HEK293 (cell line): ENCODE measurements around the gene SH2D7.

ENCODE experiments used
- BCL11A ChIP-seq: fragments of 450-650 bp; formaldehyde crosslinking; IDR thresholded peaks from 2 replicates; pipeline ENCODE4 v1.5.1; 2016; ENCODE audit warnings: low read depth, missing biosample characterization, missing genetic modification characterization
- GFI1B ChIP-seq: fragments of 450-650 bp; formaldehyde crosslinking; IDR thresholded peaks from 2 replicates; pipeline ENCODE4 v1.5.1; 2016; ENCODE audit warnings: missing biosample characterization, missing genetic modification characterization
- GLI4 ChIP-seq: fragments of 450-650 bp; formaldehyde crosslinking; IDR thresholded peaks from 2 replicates; pipeline ENCODE4 v1.5.1; 2016; ENCODE audit warnings: missing biosample characterization, missing genetic modification characterization
- KLF17 ChIP-seq: fragments of 450-650 bp; formaldehyde crosslinking; IDR thresholded peaks from 2 replicates; pipeline ENCODE4 v1.5.1; 2016; ENCODE audit warnings: missing biosample characterization, missing genetic modification characterization
- KLF9 ChIP-seq: fragments of 450-650 bp; formaldehyde crosslinking; IDR thresholded peaks from 2 replicates; pipeline ENCODE4 v1.5.1; 2016; ENCODE audit warnings: missing biosample characterization, missing genetic modification characterization, low read depth
- REPIN1 ChIP-seq: fragments of 450-650 bp; formaldehyde crosslinking; IDR thresholded peaks from 2 replicates; pipeline ENCODE4 v1.5.1; 2017; ENCODE audit warnings: missing biosample characterization, missing genetic modification characterization, low read depth
- SP2 ChIP-seq: fragments of 450-650 bp; formaldehyde crosslinking; IDR thresholded peaks from 2 replicates; pipeline ENCODE4 v1.5.1; 2016; ENCODE audit warnings: missing biosample characterization, missing genetic modification characterization
- SP7 ChIP-seq: fragments of 450-650 bp; formaldehyde crosslinking; IDR thresholded peaks from 2 replicates; pipeline ENCODE4 v1.5.1; 2016; ENCODE audit warnings: missing biosample characterization, missing genetic modification characterization
- TCF7L2 ChIP-seq: IDR thresholded peaks from 2 replicates; pipeline ENCODE4 v1.6.1; 2011; ENCODE audit warnings: low read depth, mild to moderate bottlenecking, inconsistent platforms, low read length, moderate library complexity, borderline replicate concordance
- WT1 ChIP-seq: fragments of 450-650 bp; formaldehyde crosslinking; IDR thresholded peaks from 2 replicates; pipeline ENCODE4 v1.5.1; 2016; ENCODE audit warnings: missing biosample characterization, missing genetic modification characterization
- YY2 ChIP-seq: fragments of 450-650 bp; formaldehyde crosslinking; IDR thresholded peaks from 2 replicates; pipeline ENCODE4 v1.5.1; 2016; ENCODE audit warnings: missing biosample characterization, missing genetic modification characterization
- ZBTB17 ChIP-seq: fragments of 450-650 bp; formaldehyde crosslinking; IDR thresholded peaks from 2 replicates; pipeline ENCODE4 v1.5.1; 2016; ENCODE audit warnings: missing biosample characterization, missing genetic modification characterization
- ZBTB21 ChIP-seq: fragments of 450-650 bp; formaldehyde crosslinking; IDR thresholded peaks from 2 replicates; pipeline ENCODE4 v1.5.1; 2017; ENCODE audit warnings: missing biosample characterization, missing genetic modification characterization
- ZFP37 ChIP-seq: fragments of 450-650 bp; formaldehyde crosslinking; IDR thresholded peaks from 2 replicates; pipeline ENCODE4 v1.5.1; 2016; ENCODE audit warnings: missing biosample characterization, missing genetic modification characterization
- ZNF112 ChIP-seq: fragments of 450-650 bp; formaldehyde crosslinking; IDR thresholded peaks from 2 replicates; pipeline ENCODE4 v1.5.0; 2017; ENCODE audit warnings: missing biosample characterization, missing genetic modification characterization
- ZNF155 ChIP-seq: fragments of 450-650 bp; formaldehyde crosslinking; IDR thresholded peaks from 2 replicates; pipeline ENCODE4 v1.5.1; 2016; ENCODE audit warnings: missing biosample characterization, missing genetic modification characterization
- ZNF2 ChIP-seq: fragments of 450-650 bp; formaldehyde crosslinking; IDR thresholded peaks from 2 replicates; pipeline ENCODE4 v1.5.1; 2016; ENCODE audit warnings: missing biosample characterization, missing genetic modification characterization
- ZNF211 ChIP-seq: fragments of 450-650 bp; formaldehyde crosslinking; IDR thresholded peaks from 2 replicates; pipeline ENCODE4 v1.5.1; 2016; ENCODE audit warnings: low read depth, missing biosample characterization, missing genetic modification characterization
- ZNF221 ChIP-seq: fragments of 450-650 bp; formaldehyde crosslinking; IDR thresholded peaks from 2 replicates; pipeline ENCODE4 v1.5.1; 2017; ENCODE audit warnings: missing biosample characterization, missing genetic modification characterization, borderline replicate concordance
- ZNF23 ChIP-seq: fragments of 450-650 bp; formaldehyde crosslinking; IDR thresholded peaks from 2 replicates; pipeline ENCODE4 v1.5.1; 2016; ENCODE audit warnings: missing biosample characterization, missing genetic modification characterization, borderline replicate concordance
- ZNF24 ChIP-seq: fragments of 450-650 bp; formaldehyde crosslinking; IDR thresholded peaks from 2 replicates; pipeline ENCODE4 v1.5.1; 2016; ENCODE audit warnings: missing biosample characterization, missing genetic modification characterization
- ZNF248 ChIP-seq: fragments of 450-650 bp; formaldehyde crosslinking; IDR thresholded peaks from 2 replicates; pipeline ENCODE4 v1.5.1; 2017; ENCODE audit warnings: missing biosample characterization, missing genetic modification characterization
- ZNF274 ChIP-seq, 2 experiments: fragments of 200-500 bp in 1 of 2; fragments of 450-650 bp in 1 of 2; sonication (Bioruptor generic) in 1 of 2; formaldehyde crosslinking in 1 of 2; IDR thresholded peaks; 2 replicates each; pipeline versions ENCODE4 v1.5.1 to v1.6.1; 2014 to 2016; ENCODE audit warnings: borderline replicate concordance in 1 of 2, inconsistent platforms in 1 of 2, low read length in 1 of 2, missing biosample characterization in 1 of 2, missing genetic modification characterization in 1 of 2
- ZNF366 ChIP-seq: fragments of 450-650 bp; formaldehyde crosslinking; conservative IDR thresholded peaks from 2 replicates; pipeline ENCODE4 v1.5.1; 2016; ENCODE audit warnings: missing biosample characterization, missing genetic modification characterization
- ZNF544 ChIP-seq: fragments of 450-650 bp; formaldehyde crosslinking; IDR thresholded peaks from 2 replicates; pipeline ENCODE4 v1.5.0; 2017; ENCODE audit warnings: missing biosample characterization, missing genetic modification characterization
- ZNF555 ChIP-seq: fragments of 450-650 bp; formaldehyde crosslinking; conservative IDR thresholded peaks from 2 replicates; pipeline ENCODE4 v1.5.1; 2017; ENCODE audit warnings: missing biosample characterization, mild to moderate bottlenecking, missing genetic modification characterization, inconsistent platforms
- ZNF560 ChIP-seq: fragments of 450-650 bp; formaldehyde crosslinking; IDR thresholded peaks from 2 replicates; pipeline ENCODE4 v1.5.1; 2017; ENCODE audit warnings: missing biosample characterization, missing genetic modification characterization, borderline replicate concordance
- ZNF585B ChIP-seq: fragments of 450-650 bp; formaldehyde crosslinking; IDR thresholded peaks from 2 replicates; pipeline ENCODE4 v1.5.1; 2016; ENCODE audit warnings: missing biosample characterization, missing genetic modification characterization
- ZNF596 ChIP-seq: fragments of 450-650 bp; IDR thresholded peaks from 2 replicates; pipeline ENCODE4 v1.5.0; 2018; ENCODE audit warnings: missing biosample characterization, mild to moderate bottlenecking, missing genetic modification characterization, moderate library complexity
- ZNF600 ChIP-seq: fragments of 450-650 bp; formaldehyde crosslinking; IDR thresholded peaks from 2 replicates; pipeline ENCODE4 v1.5.1; 2016; ENCODE audit warnings: missing biosample characterization, missing genetic modification characterization
- ZNF621 ChIP-seq: fragments of 450-650 bp; formaldehyde crosslinking; IDR thresholded peaks from 2 replicates; pipeline ENCODE4 v1.5.1; 2017; ENCODE audit warnings: missing biosample characterization, missing genetic modification characterization
- ZNF670 ChIP-seq: fragments of 450-650 bp; formaldehyde crosslinking; IDR thresholded peaks from 2 replicates; pipeline ENCODE4 v1.5.1; 2016; ENCODE audit warnings: missing biosample characterization, missing genetic modification characterization, low read depth
- ZNF692 ChIP-seq: fragments of 450-650 bp; formaldehyde crosslinking; IDR thresholded peaks from 2 replicates; pipeline ENCODE4 v1.5.1; 2016; ENCODE audit warnings: missing biosample characterization, missing genetic modification characterization
- ZNF768 ChIP-seq: fragments of 450-650 bp; formaldehyde crosslinking; IDR thresholded peaks from 2 replicates; pipeline ENCODE4 v1.5.1; 2018; ENCODE audit warnings: missing biosample characterization, mild to moderate bottlenecking, missing genetic modification characterization
- TF ChIP-seq, protein P1 (sequence below): fragments of 450-650 bp; formaldehyde crosslinking; optimal IDR thresholded peaks from 2 replicates; pipeline ENCODE3; 2016; ENCODE audit warnings: missing biosample characterization, mild to moderate bottlenecking, missing genetic modification characterization
- TF ChIP-seq, protein P2 (sequence below): fragments of 450-650 bp; formaldehyde crosslinking; IDR thresholded peaks from 2 replicates; pipeline ENCODE4 v1.5.1; 2016; ENCODE audit warnings: missing biosample characterization, missing genetic modification characterization

Gene SH2D7

GRCh38 chr15:78044407-78045155 lies 47.8 kb upstream of the SH2D7 start (continued):
- TF ChIP-seq, protein P1, sequence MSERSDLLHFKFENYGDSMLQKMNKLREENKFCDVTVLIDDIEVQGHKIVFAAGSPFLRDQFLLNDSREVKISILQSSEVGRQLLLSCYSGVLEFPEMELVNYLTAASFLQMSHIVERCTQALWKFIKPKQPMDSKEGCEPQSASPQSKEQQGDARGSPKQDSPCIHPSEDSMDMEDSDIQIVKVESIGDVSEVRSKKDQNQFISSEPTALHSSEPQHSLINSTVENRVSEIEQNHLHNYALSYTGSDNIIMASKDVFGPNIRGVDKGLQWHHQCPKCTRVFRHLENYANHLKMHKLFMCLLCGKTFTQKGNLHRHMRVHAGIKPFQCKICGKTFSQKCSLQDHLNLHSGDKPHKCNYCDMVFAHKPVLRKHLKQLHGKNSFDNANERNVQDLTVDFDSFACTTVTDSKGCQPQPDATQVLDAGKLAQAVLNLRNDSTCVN (tag by site-specific recombination): no peak
- TF ChIP-seq ZNF155 (tag by site-specific recombination) (no peak), WT1 (no peak), SP7 (tag by site-specific recombination) (peak; percentile 50), ZNF555 (tag by site-specific recombination) (no peak), ZNF670 (no peak), KLF9 (tag by site-specific recombination) (no peak), ZNF621 (tag by site-specific recombination) (no peak), ZNF600 (tag by site-specific recombination) (no peak), ZNF221 (no peak), ZNF366 (tag by site-specific recombination) (peak; percentile 44; the same call in 1 of the 2 replicates), ZNF112 (no peak), YY2 (tag by site-specific recombination) (no peak), ZNF274 (IDR thresholded peaks at IDR 0.05; ENCODE audit: low read length) (no peak), ZNF274 (tag by site-specific recombination; IDR thresholded peaks at IDR 0.05; ENCODE audit: borderline replicate concordance) (no peak), ZNF544 (tag by site-specific recombination) (no peak), ZBTB17 (peak; percentile 39; the same call in 1 of the 2 replicates), ZNF24 (tag by site-specific recombination) (0 out of 2 replicates have a peak, but pooled peaks have one; percentile 45), ZNF585B (tag by site-specific recombination) (no peak), KLF17 (tag by site-specific recombination) (no peak), ZFP37 (no peak), ZNF768 (tag by site-specific recombination) (no peak), ZNF560 (tag by site-specific recombination) (no peak), GFI1B (tag by site-specific recombination) (no peak), ZNF248 (tag by site-specific recombination) (no peak), ZNF23 (no peak), TCF7L2 (no peak), GLI4 (tag by site-specific recombination) (no peak), ZNF692 (tag by site-specific recombination) (peak; percentile 32; the same call in 1 of the 2 replicates), ZNF596 (tag by site-specific recombination) (no peak), ZNF211 (tag by site-specific recombination) (no peak), SP2 (tag by site-specific recombination) (no peak), REPIN1 (tag by site-specific recombination) (no peak), ZNF2 (tag by site-specific recombination) (no peak), ZBTB21 (tag by site-specific recombination) (0 out of 2 replicates have a peak, but pooled peaks have one; percentile 43), BCL11A (tag by site-specific recombination) (peak; percentile 30; the same call in 1 of the 2 replicates)
- TF ChIP-seq, protein P2, sequence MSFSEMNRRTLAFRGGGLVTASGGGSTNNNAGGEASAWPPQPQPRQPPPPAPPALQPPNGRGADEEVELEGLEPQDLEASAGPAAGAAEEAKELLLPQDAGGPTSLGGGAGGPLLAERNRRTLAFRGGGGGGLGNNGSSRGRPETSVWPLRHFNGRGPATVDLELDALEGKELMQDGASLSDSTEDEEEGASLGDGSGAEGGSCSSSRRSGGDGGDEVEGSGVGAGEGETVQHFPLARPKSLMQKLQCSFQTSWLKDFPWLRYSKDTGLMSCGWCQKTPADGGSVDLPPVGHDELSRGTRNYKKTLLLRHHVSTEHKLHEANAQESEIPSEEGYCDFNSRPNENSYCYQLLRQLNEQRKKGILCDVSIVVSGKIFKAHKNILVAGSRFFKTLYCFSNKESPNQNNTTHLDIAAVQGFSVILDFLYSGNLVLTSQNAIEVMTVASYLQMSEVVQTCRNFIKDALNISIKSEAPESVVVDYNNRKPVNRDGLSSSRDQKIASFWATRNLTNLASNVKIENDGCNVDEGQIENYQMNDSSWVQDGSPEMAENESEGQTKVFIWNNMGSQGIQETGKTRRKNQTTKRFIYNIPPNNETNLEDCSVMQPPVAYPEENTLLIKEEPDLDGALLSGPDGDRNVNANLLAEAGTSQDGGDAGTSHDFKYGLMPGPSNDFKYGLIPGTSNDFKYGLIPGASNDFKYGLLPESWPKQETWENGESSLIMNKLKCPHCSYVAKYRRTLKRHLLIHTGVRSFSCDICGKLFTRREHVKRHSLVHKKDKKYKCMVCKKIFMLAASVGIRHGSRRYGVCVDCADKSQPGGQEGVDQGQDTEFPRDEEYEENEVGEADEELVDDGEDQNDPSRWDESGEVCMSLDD: no peak
